Gastrocnemius medialis (tissue), 4 donors: Measurements from ENCODE around the gene PPM1D.

ENCODE experiments used
- POLR2A ChIP-seq, 2 donors: fragments of 450-650 bp; IDR thresholded peaks; one replicate each; pipeline ENCODE4 v1.6.1; 2017; ENCODE audit warnings: antibody characterized with exemption in 2 of 2, mild to moderate bottlenecking in 2 of 2, moderate library complexity in 2 of 2
- TF ChIP-seq, protein P1 (sequence below), 5 experiments: fragments of 450-650 bp in 3 of 5; fragments of 200-600 bp in 2 of 5; sonication (generic) in 2 of 5; IDR thresholded peaks in 4 of 5; conservative IDR thresholded peaks in 1 of 5; 1 replicate in 4 of 5; 2 replicates in 1 of 5; pipeline ENCODE4 v1.5.1; 2016 to 2019; ENCODE audit warnings: antibody characterized with exemption in 5 of 5, mild to moderate bottlenecking in 3 of 5, moderate library complexity in 3 of 5

DNA sequence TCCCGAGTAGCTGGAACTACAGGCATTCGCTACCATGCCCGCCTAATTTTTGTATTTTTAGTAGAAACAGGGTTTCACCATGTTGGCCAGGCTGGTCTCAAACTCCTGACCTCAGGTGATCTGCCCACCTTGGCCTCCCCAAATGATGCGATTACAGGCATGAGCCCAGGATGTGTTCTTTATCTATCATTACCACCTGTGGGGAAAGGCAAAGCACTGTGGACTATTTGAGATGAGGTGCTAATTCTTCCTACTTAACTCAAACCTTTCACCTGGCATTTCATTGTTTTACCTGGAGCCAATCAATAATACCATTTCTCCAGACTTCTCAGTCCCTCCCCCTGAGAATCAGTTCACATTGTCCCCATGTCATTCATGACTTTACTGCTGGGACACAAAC, 20.4 kb upstream of the PPM1D start:
- TF ChIP-seq POLR2A (IDR thresholded peaks at IDR 0.05), result no peak
- TF ChIP-seq, protein P1, sequence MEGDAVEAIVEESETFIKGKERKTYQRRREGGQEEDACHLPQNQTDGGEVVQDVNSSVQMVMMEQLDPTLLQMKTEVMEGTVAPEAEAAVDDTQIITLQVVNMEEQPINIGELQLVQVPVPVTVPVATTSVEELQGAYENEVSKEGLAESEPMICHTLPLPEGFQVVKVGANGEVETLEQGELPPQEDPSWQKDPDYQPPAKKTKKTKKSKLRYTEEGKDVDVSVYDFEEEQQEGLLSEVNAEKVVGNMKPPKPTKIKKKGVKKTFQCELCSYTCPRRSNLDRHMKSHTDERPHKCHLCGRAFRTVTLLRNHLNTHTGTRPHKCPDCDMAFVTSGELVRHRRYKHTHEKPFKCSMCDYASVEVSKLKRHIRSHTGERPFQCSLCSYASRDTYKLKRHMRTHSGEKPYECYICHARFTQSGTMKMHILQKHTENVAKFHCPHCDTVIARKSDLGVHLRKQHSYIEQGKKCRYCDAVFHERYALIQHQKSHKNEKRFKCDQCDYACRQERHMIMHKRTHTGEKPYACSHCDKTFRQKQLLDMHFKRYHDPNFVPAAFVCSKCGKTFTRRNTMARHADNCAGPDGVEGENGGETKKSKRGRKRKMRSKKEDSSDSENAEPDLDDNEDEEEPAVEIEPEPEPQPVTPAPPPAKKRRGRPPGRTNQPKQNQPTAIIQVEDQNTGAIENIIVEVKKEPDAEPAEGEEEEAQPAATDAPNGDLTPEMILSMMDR (IDR thresholded peaks at IDR 0.05 in 4 of 5, conservative IDR thresholded peaks at IDR 0.05 in 1 of 5), result no peak
